ENCODE results near the gene THOP1.
A peak's percentile ranks its signal among the peaks of the same experiment; 100 is the strongest.
"Not testable (repeated sequence)": the region's sequence is repeated elsewhere in the genome, so short reads cannot be mapped to it uniquely, and the experiment has no call there.

The THOP1 gene

GRCh38 chr19:2782936-2783780, 2.1 kb upstream of the THOP1 start, which contains the start of gene SGTA:
Gene SGTA, minus strand, starts transcription at chr19:2783273. Its CDS starts 14,205 bp downstream, at chr19:2769068.
- DNase-seq (ENCODE audit: low spot score) = peak; percentile 98

- DNase-seq (ENCODE audit: low spot score) = no peak
Observed at GRCh38 chr19:2783781-2784145, 1.5 kb upstream of the THOP1 start.

GRCh38 chr19:2787115-2787514, 1.8 kb downstream of the THOP1 start:
- DNase-seq (ENCODE audit: low spot score) = no peak

GRCh38 chr19:2788237-2788636, 2.9 kb downstream of the THOP1 start:
- DNase-seq (ENCODE audit: low spot score) = no peak

GRCh38 chr19:2790194-2790556, 4.9 kb downstream of the THOP1 start:
- no peak for DNase-seq (ENCODE audit: low spot score)

GRCh38 chr19:2790557-2791271, 5.4 kb downstream of the THOP1 start:
- no peak for DNase-seq (ENCODE audit: low spot score)

GRCh38 chr19:2791440-2791839, 6.1 kb downstream of the THOP1 start:
- DNase-seq (ENCODE audit: low spot score) = no peak

- DNase-seq (ENCODE audit: low spot score) = no peak
Observed at GRCh38 chr19:2791876-2792275, 6.6 kb downstream of the THOP1 start.

GRCh38 chr19:2792666-2793065, 7.4 kb downstream of the THOP1 start:
- not testable (repeated sequence) for DNase-seq (ENCODE audit: low spot score)

- no peak for DNase-seq (ENCODE audit: low spot score)
Observed at GRCh38 chr19:2793126-2793525, 7.8 kb downstream of the THOP1 start.

- no peak for DNase-seq (ENCODE audit: low spot score)
Observed at GRCh38 chr19:2793577-2793976, 8.3 kb downstream of the THOP1 start.

GRCh38 chr19:2795827-2796658, 10.7 kb downstream of the THOP1 start:
- no peak for DNase-seq (ENCODE audit: low spot score)

- DNase-seq (ENCODE audit: low spot score) = no peak
Observed at GRCh38 chr19:2796659-2797266, 11.5 kb downstream of the THOP1 start.

GRCh38 chr19:2797280-2797679, 12.0 kb downstream of the THOP1 start:
- no peak for DNase-seq (ENCODE audit: low spot score)

- no peak for DNase-seq (ENCODE audit: low spot score)
Observed at GRCh38 chr19:2798158-2798685, 12.9 kb downstream of the THOP1 start.

GRCh38 chr19:2798733-2799132, 13.4 kb downstream of the THOP1 start:
- DNase-seq (ENCODE audit: low spot score) = no peak

GRCh38 chr19:2799273-2800020, 14.1 kb downstream of the THOP1 start:
- no peak for DNase-seq (ENCODE audit: low spot score)

- no peak for DNase-seq (ENCODE audit: low spot score)
Observed at GRCh38 chr19:2800506-2800905, 15.2 kb downstream of the THOP1 start.

GRCh38 chr19:2802826-2803225, 17.5 kb downstream of the THOP1 start:
- no peak for DNase-seq (ENCODE audit: low spot score)

GRCh38 chr19:2803486-2804155, 18.3 kb downstream of the THOP1 start:
- DNase-seq (ENCODE audit: low spot score) = no peak

Data from ecto neural progenitor cell (in vitro differentiated cells).